WTC11 (cell line): ENCODE measurements around the gene ATP11A. TPM values are rescaled to one million over a fixed set of nuclear protein-coding genes. Genes with fewer than 3 reads are reported as not detected.

ENCODE experiments used
- ATAC-seq: fragments of 200-7000 bp; cut with Tn5 transposase; 2 replicates; pipeline ENCODE4 v1.10.0; 2021; ENCODE audit warnings: mild to moderate bottlenecking, moderate library complexity
- CTCF ChIA-PET: fragments of 300-600 bp; sonication (Branson Sonifier 250); formaldehyde crosslinking; loops from one replicate; lab custom pipeline; 2021; ENCODE audit warnings: antibody characterized with exemption; lab: Charles Lee
- POLR2A ChIA-PET: fragments of 350-600 bp; sonication (Branson Sonifier 250); formaldehyde crosslinking; loops from one replicate; lab custom pipeline; 2021; ENCODE audit warnings: antibody characterized with exemption; lab: Charles Lee
- DNase-seq: peaks from one replicate; pipeline ENCODE4 v3.0.0; 2021; ENCODE audit warnings: low spot score
- H3K27ac Mint-ChIP-seq: 2 replicates; pipeline ENCODE4 v1.8.0; 2021; ENCODE audit warnings: mixed read lengths
- H3K27me3 Mint-ChIP-seq: 2 replicates; pipeline ENCODE4 v1.8.0; 2021; ENCODE audit warnings: low read depth, mild to moderate bottlenecking, moderate library complexity, mixed read lengths
- H3K36me3 Mint-ChIP-seq: 2 replicates; pipeline ENCODE4 v1.8.0; 2021; ENCODE audit warnings: mixed read lengths
- H3K4me1 Mint-ChIP-seq: 2 replicates; pipeline ENCODE4 v1.8.0; 2022; ENCODE audit warnings: mixed read lengths
- H3K4me3 Mint-ChIP-seq: 2 replicates; pipeline ENCODE4 v1.8.0; 2021; ENCODE audit warnings: mild to moderate bottlenecking, moderate library complexity, mixed read lengths
- H3K9me3 Mint-ChIP-seq: 2 replicates; pipeline ENCODE4 v1.8.0; 2021; ENCODE audit warnings: mixed read lengths
- HMGA2 ChIP-seq: fragments of 250-450 bp; sonication (Bioruptor Pico); IDR thresholded peaks from 2 replicates; pipeline ENCODE4 v1.4.0; 2021; ENCODE audit warnings: mild to moderate bottlenecking, moderate library complexity
- IRF2 ChIP-seq: sonication (generic); formaldehyde crosslinking; IDR thresholded peaks from 2 replicates; pipeline ENCODE4 v1.8.0; 2022; ENCODE audit warnings: low read depth, missing genetic modification reagents, borderline replicate concordance
- NR3C1 ChIP-seq: sonication (generic); formaldehyde crosslinking; conservative IDR thresholded peaks from 2 replicates; pipeline ENCODE4 v1.8.1; 2023; ENCODE audit warnings: low read depth, mild to moderate bottlenecking, missing genetic modification reagents
- PRRX2 ChIP-seq: fragments of 250-450 bp; sonication (Bioruptor Pico); IDR thresholded peaks from 2 replicates; pipeline ENCODE4 v1.8.0; 2021; ENCODE audit warnings: mild to moderate bottlenecking
- TEAD1 ChIP-seq: sonication (generic); formaldehyde crosslinking; IDR thresholded peaks from 2 replicates; pipeline ENCODE4 v1.8.0; 2022; ENCODE audit warnings: mild to moderate bottlenecking, missing genetic modification reagents
- TEAD4 ChIP-seq: sonication (generic); formaldehyde crosslinking; IDR thresholded peaks from 2 replicates; pipeline ENCODE4 v1.8.0; 2022; ENCODE audit warnings: mild to moderate bottlenecking, missing genetic modification reagents
- TP53 ChIP-seq: sonication (generic); formaldehyde crosslinking; IDR thresholded peaks from 2 replicates; pipeline ENCODE4 v1.8.1; 2023; ENCODE audit warnings: mild to moderate bottlenecking, missing genetic modification reagents
- ZBTB43 ChIP-seq: sonication (generic); formaldehyde crosslinking; IDR thresholded peaks from 2 replicates; pipeline ENCODE4 v1.8.1; 2023; ENCODE audit warnings: mild to moderate bottlenecking, missing genetic modification reagents
- ZMAT4 ChIP-seq: fragments of 250-450 bp; sonication (Bioruptor Pico); IDR thresholded peaks from 2 replicates; pipeline ENCODE4 v1.9.0; 2021; ENCODE audit warnings: mild to moderate bottlenecking
- ZNF219 ChIP-seq: sonication (generic); formaldehyde crosslinking; IDR thresholded peaks from 2 replicates; pipeline ENCODE4 v1.8.0; 2023; ENCODE audit warnings: missing genetic modification reagents, mild to moderate bottlenecking, borderline replicate concordance
- ZNF263 ChIP-seq: sonication (generic); formaldehyde crosslinking; IDR thresholded peaks from 2 replicates; pipeline ENCODE4 v1.8.1; 2022; ENCODE audit warnings: low read depth, mild to moderate bottlenecking, moderate library complexity, missing genetic modification reagents
- ZNF425 ChIP-seq: fragments of 250-450 bp; sonication (Bioruptor Pico); conservative IDR thresholded peaks from 2 replicates; pipeline ENCODE4 v1.9.0; 2021; ENCODE audit warnings: mild to moderate bottlenecking
- ZNF512 ChIP-seq: sonication (generic); formaldehyde crosslinking; IDR thresholded peaks from 2 replicates; pipeline ENCODE4 v1.8.1; 2022; ENCODE audit warnings: missing genetic modification reagents, borderline replicate concordance
- total RNA-seq: library from RNA; stranded (reverse); gene quantifications from 3 replicates; pipeline ENCODE4 v1.2.3, GENCODE V29; 2021
- TF ChIP-seq, protein P1 (sequence below): sonication (generic); formaldehyde crosslinking; IDR thresholded peaks from 2 replicates; pipeline ENCODE4 v1.8.0; 2023; ENCODE audit warnings: missing genetic modification reagents
- TF ChIP-seq, protein P2 (sequence below): fragments of 250-450 bp; sonication (Bioruptor Pico); IDR thresholded peaks from 2 replicates; pipeline ENCODE4 v1.9.0; 2021; ENCODE audit warnings: mild to moderate bottlenecking
- TF ChIP-seq, protein P3 (sequence below): sonication (generic); formaldehyde crosslinking; IDR thresholded peaks from 2 replicates; pipeline ENCODE4 v1.8.1; 2023; ENCODE audit warnings: mild to moderate bottlenecking, moderate library complexity, missing genetic modification reagents

ATP11A gene
- total RNA-seq, 1 experiment from 2014 or later = 100 TPM

DNA sequence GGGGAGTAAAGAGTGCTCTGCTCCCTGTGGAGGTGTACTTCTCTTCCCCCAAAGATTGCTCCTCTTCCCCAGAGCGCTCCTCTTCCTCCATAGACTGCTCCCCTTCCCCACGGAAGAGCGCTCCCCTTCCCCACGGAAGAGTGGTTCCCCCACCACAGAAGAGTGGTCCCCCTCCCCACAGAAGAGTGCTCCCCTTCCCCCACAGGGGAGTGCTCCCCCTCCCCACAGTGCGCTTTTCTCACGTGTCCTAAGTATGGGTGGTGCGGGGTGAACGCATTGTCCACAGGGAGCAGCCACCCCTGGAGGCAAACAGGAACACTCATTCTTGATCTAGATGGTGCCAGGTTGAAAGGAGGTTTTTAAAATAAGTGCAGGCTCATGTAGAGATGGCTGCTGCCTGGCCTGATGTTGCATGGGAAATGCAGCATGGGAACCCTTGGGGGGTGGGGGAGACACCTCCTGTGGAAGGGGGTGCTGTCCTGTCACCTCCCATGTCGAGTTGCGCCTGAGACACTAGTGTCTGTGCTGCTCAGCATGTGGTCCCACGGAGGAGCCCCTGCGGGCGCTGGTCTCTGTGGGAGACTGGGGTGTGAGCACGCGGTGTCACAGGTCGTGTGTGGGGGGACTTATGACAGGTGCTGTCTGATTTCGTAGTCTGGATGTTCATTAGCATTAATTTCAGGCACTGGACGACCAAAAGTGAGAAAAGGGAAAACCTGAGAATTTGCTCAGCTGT is 52.2 kb downstream of the ATP11A start:
- Mint-ChIP-seq H3K27ac (0 out of 2 replicates have a peak overlapping the region, but pooled peaks have one; percentile 46), H3K36me3 (no peaks in the 10 kb centered on the region), H3K27me3 (no peaks in the 10 kb centered on the region), H3K4me3 (no peak overlapping the region), H3K9me3 (peaks cover 5% of the 10 kb centered on the region; the same call in 1 of the 2 replicates), H3K4me1 (peaks cover 84% of the 10 kb centered on the region)
- CTCF ChIA-PET = no interaction called here
- no peak for ATAC-seq
- TF ChIP-seq ZNF263 (CRISPR knock-in tag) (peak; percentile 84; the same call in 1 of the 2 replicates), ZNF512 (CRISPR knock-in tag) (no peak)
- POLR2A ChIA-PET = no interaction called here
- DNase-seq = no peak

DNA sequence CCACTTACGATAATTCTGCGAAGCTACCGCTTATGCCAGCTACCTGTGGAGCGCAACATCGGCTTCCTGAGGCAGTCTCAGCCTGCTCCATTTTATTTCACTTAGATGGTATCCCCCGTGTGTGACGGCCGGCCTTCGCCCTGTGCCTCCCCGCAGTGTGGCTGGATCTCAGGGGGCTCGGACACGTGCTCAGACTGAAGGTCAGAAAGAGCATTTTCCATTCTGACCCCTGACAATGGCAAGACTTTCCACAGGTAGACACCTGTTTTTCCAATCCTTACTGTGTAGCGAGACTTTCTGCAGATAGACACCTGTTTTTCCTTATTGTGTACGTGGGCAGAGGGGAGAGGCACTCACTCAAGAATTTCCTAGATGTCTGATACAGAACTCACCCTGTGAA is 52.7 kb downstream of the ATP11A start:
- POLR2A ChIA-PET = no interaction called here
- DNase-seq = no peak
- CTCF ChIA-PET = no interaction called here

More for the DNA sequence above, 52.7 kb downstream of the ATP11A start:
- ATAC-seq = no peak
- H3K36me3 Mint-ChIP-seq = no peaks in the 10 kb centered on the region
- H3K4me3 Mint-ChIP-seq = no peak overlapping the region
- H3K9me3 Mint-ChIP-seq = peaks cover 5% of the 10 kb centered on the region; the same call in 1 of the 2 replicates
- H3K4me1 Mint-ChIP-seq = peaks cover 79% of the 10 kb centered on the region
- TF ChIP-seq TP53 (CRISPR knock-in tag) = no peak
- TF ChIP-seq, protein P1, sequence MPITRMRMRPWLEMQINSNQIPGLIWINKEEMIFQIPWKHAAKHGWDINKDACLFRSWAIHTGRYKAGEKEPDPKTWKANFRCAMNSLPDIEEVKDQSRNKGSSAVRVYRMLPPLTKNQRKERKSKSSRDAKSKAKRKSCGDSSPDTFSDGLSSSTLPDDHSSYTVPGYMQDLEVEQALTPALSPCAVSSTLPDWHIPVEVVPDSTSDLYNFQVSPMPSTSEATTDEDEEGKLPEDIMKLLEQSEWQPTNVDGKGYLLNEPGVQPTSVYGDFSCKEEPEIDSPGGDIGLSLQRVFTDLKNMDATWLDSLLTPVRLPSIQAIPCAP = no peak
- no peak for TF ChIP-seq NR3C1
- TF ChIP-seq TEAD4 = no peak
- TF ChIP-seq ZNF219 (CRISPR knock-in tag) = no peak
- TF ChIP-seq ZNF425 (CRISPR knock-in tag) = no peak
- TF ChIP-seq ZMAT4 (CRISPR knock-in tag) = no peak
- TF ChIP-seq, protein P2, sequence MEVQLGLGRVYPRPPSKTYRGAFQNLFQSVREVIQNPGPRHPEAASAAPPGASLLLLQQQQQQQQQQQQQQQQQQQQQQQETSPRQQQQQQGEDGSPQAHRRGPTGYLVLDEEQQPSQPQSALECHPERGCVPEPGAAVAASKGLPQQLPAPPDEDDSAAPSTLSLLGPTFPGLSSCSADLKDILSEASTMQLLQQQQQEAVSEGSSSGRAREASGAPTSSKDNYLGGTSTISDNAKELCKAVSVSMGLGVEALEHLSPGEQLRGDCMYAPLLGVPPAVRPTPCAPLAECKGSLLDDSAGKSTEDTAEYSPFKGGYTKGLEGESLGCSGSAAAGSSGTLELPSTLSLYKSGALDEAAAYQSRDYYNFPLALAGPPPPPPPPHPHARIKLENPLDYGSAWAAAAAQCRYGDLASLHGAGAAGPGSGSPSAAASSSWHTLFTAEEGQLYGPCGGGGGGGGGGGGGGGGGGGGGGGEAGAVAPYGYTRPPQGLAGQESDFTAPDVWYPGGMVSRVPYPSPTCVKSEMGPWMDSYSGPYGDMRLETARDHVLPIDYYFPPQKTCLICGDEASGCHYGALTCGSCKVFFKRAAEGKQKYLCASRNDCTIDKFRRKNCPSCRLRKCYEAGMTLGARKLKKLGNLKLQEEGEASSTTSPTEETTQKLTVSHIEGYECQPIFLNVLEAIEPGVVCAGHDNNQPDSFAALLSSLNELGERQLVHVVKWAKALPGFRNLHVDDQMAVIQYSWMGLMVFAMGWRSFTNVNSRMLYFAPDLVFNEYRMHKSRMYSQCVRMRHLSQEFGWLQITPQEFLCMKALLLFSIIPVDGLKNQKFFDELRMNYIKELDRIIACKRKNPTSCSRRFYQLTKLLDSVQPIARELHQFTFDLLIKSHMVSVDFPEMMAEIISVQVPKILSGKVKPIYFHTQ (CRISPR knock-in tag) = no peak
- TF ChIP-seq ZBTB43 (CRISPR knock-in tag) = no peak
- no peak for TF ChIP-seq HMGA2
- no peak for TF ChIP-seq PRRX2 (CRISPR knock-in tag)
- TF ChIP-seq, protein P3, sequence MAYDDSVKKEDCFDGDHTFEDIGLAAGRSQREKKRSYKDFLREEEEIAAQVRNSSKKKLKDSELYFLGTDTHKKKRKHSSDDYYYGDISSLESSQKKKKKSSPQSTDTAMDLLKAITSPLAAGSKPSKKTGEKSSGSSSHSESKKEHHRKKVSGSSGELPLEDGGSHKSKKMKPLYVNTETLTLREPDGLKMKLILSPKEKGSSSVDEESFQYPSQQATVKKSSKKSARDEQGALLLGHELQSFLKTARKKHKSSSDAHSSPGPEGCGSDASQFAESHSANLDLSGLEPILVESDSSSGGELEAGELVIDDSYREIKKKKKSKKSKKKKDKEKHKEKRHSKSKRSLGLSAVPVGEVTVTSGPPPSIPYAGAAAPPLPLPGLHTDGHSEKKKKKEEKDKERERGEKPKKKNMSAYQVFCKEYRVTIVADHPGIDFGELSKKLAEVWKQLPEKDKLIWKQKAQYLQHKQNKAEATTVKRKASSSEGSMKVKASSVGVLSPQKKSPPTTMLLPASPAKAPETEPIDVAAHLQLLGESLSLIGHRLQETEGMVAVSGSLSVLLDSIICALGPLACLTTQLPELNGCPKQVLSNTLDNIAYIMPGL (CRISPR knock-in tag) = no peak
- no peak for TF ChIP-seq TEAD1 (CRISPR knock-in tag)
- TF ChIP-seq IRF2 (CRISPR knock-in tag) = no peak
- H3K27ac Mint-ChIP-seq = peak overlapping the region; percentile 61; the same call in 1 of the 2 replicates
- no peaks in the 10 kb centered on the region for H3K27me3 Mint-ChIP-seq
